Measurements from ENCODE around the gene HES7. TPM values are rescaled to one million over a fixed set of nuclear protein-coding genes. Genes with fewer than 3 reads are reported as not detected.

HES7 gene
- polyA plus RNA-seq, 2 of the 4 experiments (the other 2 are of a cell fraction), result 0.56 to 0.72 TPM

DNA sequence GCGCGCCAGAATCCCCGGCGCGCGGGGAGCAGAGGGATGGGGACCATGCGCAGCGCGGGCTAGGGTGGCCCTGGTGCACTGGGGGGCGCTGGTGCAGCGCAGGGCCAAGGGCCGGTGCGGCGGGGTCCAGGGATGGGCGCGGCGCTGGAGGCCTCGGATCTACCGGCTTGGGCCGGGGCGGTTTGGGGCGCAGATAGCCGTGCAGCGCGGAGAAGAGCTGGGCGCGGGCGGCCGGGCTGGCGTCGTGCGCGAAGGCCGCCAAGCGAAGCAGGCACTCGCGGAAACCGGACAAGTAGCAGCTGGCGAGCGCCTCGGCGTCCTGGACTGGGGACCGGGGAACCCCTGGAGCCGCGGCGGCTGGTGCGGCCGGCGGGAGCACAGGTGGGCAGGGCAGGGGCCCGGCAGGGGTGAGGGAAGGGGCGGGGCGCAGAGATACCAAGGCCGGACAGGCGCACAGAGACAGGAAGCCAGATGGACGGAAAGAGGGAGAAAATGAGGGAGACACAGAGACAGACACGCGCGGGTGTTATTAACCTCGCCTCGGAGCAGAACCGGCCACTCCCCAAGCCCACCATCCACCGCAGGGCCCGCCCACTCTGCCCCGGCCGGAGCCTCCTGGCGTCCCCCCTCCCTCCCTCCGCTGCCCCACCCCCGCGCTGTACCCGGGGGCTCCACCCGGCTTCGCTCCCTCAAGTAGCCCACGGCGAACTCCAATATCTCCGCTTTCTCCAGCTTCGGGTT is 2.1 kb downstream of the HES7 start (continued):
- no peak for TF ChIP-seq FOSB (CRISPR knock-in tag; IDR thresholded peaks at IDR 0.05)
- TF ChIP-seq FOSL2 (IDR thresholded peaks at IDR 0.05), result no peak
- no peak; the same call in 1 of the 2 replicates for TF ChIP-seq FOSL2 (CRISPR knock-in tag; IDR thresholded peaks at IDR 0.05)
- no peak for TF ChIP-seq EHF (CRISPR knock-in tag; IDR thresholded peaks at IDR 0.05)
- TF ChIP-seq RCOR1 (IDR thresholded peaks at IDR 0.05; ENCODE audit: low read depth, low read length), result no peak
- TF ChIP-seq MYC (IDR thresholded peaks at IDR 0.05; ENCODE audit: borderline replicate concordance, low read length), result 0 out of 2 replicates have a peak, but pooled peaks have one; percentile 50
- TF ChIP-seq POLR2A (IDR thresholded peaks at IDR 0.05; ENCODE audit: low read length), result no peak
- TF ChIP-seq, protein P1, sequence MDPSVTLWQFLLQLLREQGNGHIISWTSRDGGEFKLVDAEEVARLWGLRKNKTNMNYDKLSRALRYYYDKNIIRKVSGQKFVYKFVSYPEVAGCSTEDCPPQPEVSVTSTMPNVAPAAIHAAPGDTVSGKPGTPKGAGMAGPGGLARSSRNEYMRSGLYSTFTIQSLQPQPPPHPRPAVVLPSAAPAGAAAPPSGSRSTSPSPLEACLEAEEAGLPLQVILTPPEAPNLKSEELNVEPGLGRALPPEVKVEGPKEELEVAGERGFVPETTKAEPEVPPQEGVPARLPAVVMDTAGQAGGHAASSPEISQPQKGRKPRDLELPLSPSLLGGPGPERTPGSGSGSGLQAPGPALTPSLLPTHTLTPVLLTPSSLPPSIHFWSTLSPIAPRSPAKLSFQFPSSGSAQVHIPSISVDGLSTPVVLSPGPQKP (IDR thresholded peaks at IDR 0.05; ENCODE audit: low read depth, low read length), result no peak
- TF ChIP-seq, protein P2, sequence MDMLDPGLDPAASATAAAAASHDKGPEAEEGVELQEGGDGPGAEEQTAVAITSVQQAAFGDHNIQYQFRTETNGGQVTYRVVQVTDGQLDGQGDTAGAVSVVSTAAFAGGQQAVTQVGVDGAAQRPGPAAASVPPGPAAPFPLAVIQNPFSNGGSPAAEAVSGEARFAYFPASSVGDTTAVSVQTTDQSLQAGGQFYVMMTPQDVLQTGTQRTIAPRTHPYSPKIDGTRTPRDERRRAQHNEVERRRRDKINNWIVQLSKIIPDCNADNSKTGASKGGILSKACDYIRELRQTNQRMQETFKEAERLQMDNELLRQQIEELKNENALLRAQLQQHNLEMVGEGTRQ (IDR thresholded peaks at IDR 0.05), result no peak
- TF ChIP-seq CBX2 (IDR thresholded peaks at IDR 0.05; ENCODE audit: borderline replicate concordance, low read depth), result no peak
- TF ChIP-seq CHD2 (IDR thresholded peaks at IDR 0.05; ENCODE audit: low read length, partially characterized antibody), result no peak
- TF ChIP-seq CEBPB (IDR thresholded peaks at IDR 0.05), result no peak
- TF ChIP-seq, protein P3, sequence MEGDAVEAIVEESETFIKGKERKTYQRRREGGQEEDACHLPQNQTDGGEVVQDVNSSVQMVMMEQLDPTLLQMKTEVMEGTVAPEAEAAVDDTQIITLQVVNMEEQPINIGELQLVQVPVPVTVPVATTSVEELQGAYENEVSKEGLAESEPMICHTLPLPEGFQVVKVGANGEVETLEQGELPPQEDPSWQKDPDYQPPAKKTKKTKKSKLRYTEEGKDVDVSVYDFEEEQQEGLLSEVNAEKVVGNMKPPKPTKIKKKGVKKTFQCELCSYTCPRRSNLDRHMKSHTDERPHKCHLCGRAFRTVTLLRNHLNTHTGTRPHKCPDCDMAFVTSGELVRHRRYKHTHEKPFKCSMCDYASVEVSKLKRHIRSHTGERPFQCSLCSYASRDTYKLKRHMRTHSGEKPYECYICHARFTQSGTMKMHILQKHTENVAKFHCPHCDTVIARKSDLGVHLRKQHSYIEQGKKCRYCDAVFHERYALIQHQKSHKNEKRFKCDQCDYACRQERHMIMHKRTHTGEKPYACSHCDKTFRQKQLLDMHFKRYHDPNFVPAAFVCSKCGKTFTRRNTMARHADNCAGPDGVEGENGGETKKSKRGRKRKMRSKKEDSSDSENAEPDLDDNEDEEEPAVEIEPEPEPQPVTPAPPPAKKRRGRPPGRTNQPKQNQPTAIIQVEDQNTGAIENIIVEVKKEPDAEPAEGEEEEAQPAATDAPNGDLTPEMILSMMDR (IDR thresholded peaks at IDR 0.05), result peak; percentile 92
- no peak for TF ChIP-seq EHMT2 (IDR thresholded peaks at IDR 0.05; ENCODE audit: low read depth)
- TF ChIP-seq RARB (CRISPR knock-in tag; IDR thresholded peaks at IDR 0.05), result no peak
- TF ChIP-seq, protein P4, sequence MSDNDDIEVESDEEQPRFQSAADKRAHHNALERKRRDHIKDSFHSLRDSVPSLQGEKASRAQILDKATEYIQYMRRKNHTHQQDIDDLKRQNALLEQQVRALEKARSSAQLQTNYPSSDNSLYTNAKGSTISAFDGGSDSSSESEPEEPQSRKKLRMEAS (IDR thresholded peaks at IDR 0.05), result peak; percentile 71
- TF ChIP-seq ZSCAN20 (CRISPR knock-in tag; IDR thresholded peaks at IDR 0.05), result no peak
- TF ChIP-seq ZFP36 (IDR thresholded peaks at IDR 0.05; ENCODE audit: borderline replicate concordance, partially characterized antibody), result no peak
- TF ChIP-seq MAFK (IDR thresholded peaks at IDR 0.05; ENCODE audit: partially characterized antibody), result no peak
- TF ChIP-seq PHF8 (IDR thresholded peaks at IDR 0.05; ENCODE audit: borderline replicate concordance, low read depth), result peak; percentile 50; the same call in 1 of the 2 replicates
- no peak for TF ChIP-seq NFE2L2 (conservative IDR thresholded peaks at IDR 0.05; ENCODE audit: low read length)
- TF ChIP-seq, protein P5, sequence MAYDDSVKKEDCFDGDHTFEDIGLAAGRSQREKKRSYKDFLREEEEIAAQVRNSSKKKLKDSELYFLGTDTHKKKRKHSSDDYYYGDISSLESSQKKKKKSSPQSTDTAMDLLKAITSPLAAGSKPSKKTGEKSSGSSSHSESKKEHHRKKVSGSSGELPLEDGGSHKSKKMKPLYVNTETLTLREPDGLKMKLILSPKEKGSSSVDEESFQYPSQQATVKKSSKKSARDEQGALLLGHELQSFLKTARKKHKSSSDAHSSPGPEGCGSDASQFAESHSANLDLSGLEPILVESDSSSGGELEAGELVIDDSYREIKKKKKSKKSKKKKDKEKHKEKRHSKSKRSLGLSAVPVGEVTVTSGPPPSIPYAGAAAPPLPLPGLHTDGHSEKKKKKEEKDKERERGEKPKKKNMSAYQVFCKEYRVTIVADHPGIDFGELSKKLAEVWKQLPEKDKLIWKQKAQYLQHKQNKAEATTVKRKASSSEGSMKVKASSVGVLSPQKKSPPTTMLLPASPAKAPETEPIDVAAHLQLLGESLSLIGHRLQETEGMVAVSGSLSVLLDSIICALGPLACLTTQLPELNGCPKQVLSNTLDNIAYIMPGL (CRISPR knock-in tag; IDR thresholded peaks at IDR 0.05; ENCODE audit: borderline replicate concordance), result peak; percentile 95
- TF ChIP-seq HOXB13 (CRISPR knock-in tag; IDR thresholded peaks at IDR 0.05; ENCODE audit: low read depth), result no peak
- no peak for TF ChIP-seq ESRRA (IDR thresholded peaks at IDR 0.05; ENCODE audit: borderline replicate concordance, low read length)
- TF ChIP-seq HDAC2 (IDR thresholded peaks at IDR 0.05), result no peak
- TF ChIP-seq, protein P6, sequence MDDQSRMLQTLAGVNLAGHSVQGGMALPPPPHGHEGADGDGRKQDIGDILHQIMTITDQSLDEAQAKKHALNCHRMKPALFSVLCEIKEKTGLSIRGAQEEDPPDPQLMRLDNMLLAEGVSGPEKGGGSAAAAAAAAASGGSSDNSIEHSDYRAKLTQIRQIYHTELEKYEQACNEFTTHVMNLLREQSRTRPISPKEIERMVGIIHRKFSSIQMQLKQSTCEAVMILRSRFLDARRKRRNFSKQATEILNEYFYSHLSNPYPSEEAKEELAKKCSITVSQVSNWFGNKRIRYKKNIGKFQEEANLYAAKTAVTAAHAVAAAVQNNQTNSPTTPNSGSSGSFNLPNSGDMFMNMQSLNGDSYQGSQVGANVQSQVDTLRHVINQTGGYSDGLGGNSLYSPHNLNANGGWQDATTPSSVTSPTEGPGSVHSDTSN (IDR thresholded peaks at IDR 0.05), result 0 out of 2 replicates have a peak, but pooled peaks have one; percentile 35
- TF ChIP-seq RNF2 (IDR thresholded peaks at IDR 0.05; ENCODE audit: borderline replicate concordance, low read depth), result 0 out of 2 replicates have a peak, but pooled peaks have one; percentile 34
- no peak for TF ChIP-seq POLR2AphosphoS2 (conservative IDR thresholded peaks at IDR 0.05; ENCODE audit: low read length)
- no peak for TF ChIP-seq FOXS1 (CRISPR knock-in tag; IDR thresholded peaks at IDR 0.05)
- TF ChIP-seq JUN (IDR thresholded peaks at IDR 0.05), result no peak; a peak in 1 of 5 replicates
- no peak for TF ChIP-seq HOXA7 (CRISPR knock-in tag; IDR thresholded peaks at IDR 0.05)
- TF ChIP-seq CHD4 (IDR thresholded peaks at IDR 0.05; ENCODE audit: borderline replicate concordance), result no peak
- no peak for TF ChIP-seq RFX5 (IDR thresholded peaks at IDR 0.05)
- peak; percentile 81 to 94 for TF ChIP-seq RAD21 (conservative IDR thresholded peaks at IDR 0.05 in 1 of 2, IDR thresholded peaks at IDR 0.05 in 1 of 2)
- no peak for TF ChIP-seq NR3C1 (IDR thresholded peaks at IDR 0.05)
- TF ChIP-seq TP53 (CRISPR knock-in tag; IDR thresholded peaks at IDR 0.05), result no peak
- TF ChIP-seq, protein P7, sequence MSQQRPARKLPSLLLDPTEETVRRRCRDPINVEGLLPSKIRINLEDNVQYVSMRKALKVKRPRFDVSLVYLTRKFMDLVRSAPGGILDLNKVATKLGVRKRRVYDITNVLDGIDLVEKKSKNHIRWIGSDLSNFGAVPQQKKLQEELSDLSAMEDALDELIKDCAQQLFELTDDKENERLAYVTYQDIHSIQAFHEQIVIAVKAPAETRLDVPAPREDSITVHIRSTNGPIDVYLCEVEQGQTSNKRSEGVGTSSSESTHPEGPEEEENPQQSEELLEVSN (IDR thresholded peaks at IDR 0.05; ENCODE audit: borderline replicate concordance, low read depth), result peak; percentile 77

Data from A549 (cell line).